Measurements from ENCODE around the gene POLK. TPM values are rescaled to one million over a fixed set of nuclear protein-coding genes. Genes with fewer than 3 reads are reported as not detected.
A peak's percentile ranks its signal among the peaks of the same experiment; 100 is the strongest.

The POLK gene
- total and polyA plus RNA-seq, 2 of the 4 experiments (the other 2 are of a cell fraction), result 10.4 to 24.4 TPM

GRCh38 chr5:75600535-75600934, 88.8 kb downstream of the POLK start:
- Histone ChIP-seq H2AK9ac (replicated peaks; ENCODE audit: low read depth, low read length, poor library complexity) (no peak overlapping the region), H3K9me3 (ENCODE audit: control insufficient read depth, insufficient read depth, low read length) (no peaks in the 10 kb centered on the region), H3K23ac (ENCODE audit: low read depth, low read length) (no peak overlapping the region), H3K4ac (ENCODE audit: low read depth, low read length) (peak overlapping the region; percentile 64; the same call in 1 of the 2 replicates), H2BK120ac (ENCODE audit: low read depth, low read length) (no peak overlapping the region), H3K36me3 (ENCODE audit: control insufficient read depth, insufficient read depth, low read length) (peaks cover 2% of the 10 kb centered on the region), H3K9ac (ENCODE audit: low read depth, low read length) (no peak overlapping the region), H4K5ac (ENCODE audit: low read depth, low read length) (no peak overlapping the region), H4K91ac (ENCODE audit: insufficient read depth, low read depth, low read length) (no peak overlapping the region), H3K4me1 (ENCODE audit: control insufficient read depth, insufficient read depth, low read length) (peaks cover 13% of the 10 kb centered on the region), H3K4me3 (ENCODE audit: insufficient read depth, low read depth, low read length) (no peak overlapping the region), H3K9me1 (ENCODE audit: insufficient read depth, low read length) (0 out of 2 replicates have a peak, but pooled peaks cover 6% of the 10 kb centered on the region), H4K8ac (ENCODE audit: low read depth in 2 of 2, low read length in 2 of 2) (no peak overlapping the region; a peak in 1 of 4 replicates), H3K79me1 (ENCODE audit: low read depth in 1 of 2, low read length in 2 of 2) (peaks cover 4 to 15% of the 10 kb centered on the region in 2 experiments; a peak in 2 of 4 replicates), H3K27ac (ENCODE audit: insufficient read depth, low read length) (no peak overlapping the region), H3K56ac (ENCODE audit: extremely low read depth, insufficient read depth, low read length) (no peak overlapping the region), H2BK20ac (ENCODE audit: low read depth, low read length) (no peak overlapping the region), H4K20me1 (ENCODE audit: insufficient read depth, low read length) (no peaks in the 10 kb centered on the region), H2BK5ac (ENCODE audit: low read depth, low read length, poor library complexity, severe bottlenecking) (peak overlapping the region; percentile 50), H3K18ac (ENCODE audit: low read depth, low read length) (no peak overlapping the region), H3K27me3 (ENCODE audit: control insufficient read depth, insufficient read depth, low read length) (no peaks in the 10 kb centered on the region), H2AFZ (replicated peaks; ENCODE audit: low read length, poor library complexity) (no peak overlapping the region), H3K4me2 (ENCODE audit: low read depth, low read length) (no peak overlapping the region), H2AK5ac (ENCODE audit: low read depth, low read length) (no peak overlapping the region), H3K14ac (replicated peaks; ENCODE audit: low read depth, low read length) (no peak overlapping the region), H2BK15ac (ENCODE audit: low read depth, low read length) (no peak overlapping the region)
- intact Hi-C loops (cut with micrococcal nuclease) (loop anchor here (5.0 to 10.0 kb wide), 2 partner anchors 82 to 366 kb away; partner anchors contain the start of gene ANKRD31), in situ Hi-C loops (cut with MboI; ENCODE audit: low sequenced_read_pairs) (no loop called here), dilution Hi-C loops (cut with HindIII; ENCODE audit: low sequenced_read_pairs, unreplicated experiment) (no loop called here)
- no peak for TF ChIP-seq NFE2L2 (IDR thresholded peaks at IDR 0.05; ENCODE audit: low read depth, low read length)
- no peak for TF ChIP-seq MAFK (IDR thresholded peaks at IDR 0.05; ENCODE audit: low read depth, low read length)
- no peak for TF ChIP-seq POLR2A (IDR thresholded peaks at IDR 0.05; ENCODE audit: low read depth, low read length)
- TF ChIP-seq CHD1 (IDR thresholded peaks at IDR 0.05; ENCODE audit: low read depth, low read length), result no peak
- TF ChIP-seq CTCF (conservative IDR thresholded peaks at IDR 0.05; ENCODE audit: low read depth, low read length), result no peak
- TF ChIP-seq RCOR1 (IDR thresholded peaks at IDR 0.05; ENCODE audit: insufficient replicate concordance, low read length), result no peak
- TF ChIP-seq RAD21 (IDR thresholded peaks at IDR 0.05; ENCODE audit: low read length), result no peak
- TF ChIP-seq ELK1 (IDR thresholded peaks at IDR 0.05; ENCODE audit: borderline replicate concordance, low read depth, low read length), result no peak
- TF ChIP-seq FOS (IDR thresholded peaks at IDR 0.05; ENCODE audit: low read depth, low read length), result no peak
- no peak for TF ChIP-seq MXI1 (IDR thresholded peaks at IDR 0.05; ENCODE audit: borderline replicate concordance, low read depth, low read length)
- no peak for TF ChIP-seq CEBPB (IDR thresholded peaks at IDR 0.05; ENCODE audit: low read depth, low read length)
- no peak for TF ChIP-seq RFX5 (IDR thresholded peaks at IDR 0.05; ENCODE audit: low read depth, low read length)
- TF ChIP-seq BHLHE40 (IDR thresholded peaks at IDR 0.05; ENCODE audit: low read depth, low read length), result no peak
- TF ChIP-seq MAZ (IDR thresholded peaks at IDR 0.05; ENCODE audit: borderline replicate concordance, low read depth, low read length), result no peak
- no peak for TF ChIP-seq SMC3 (IDR thresholded peaks at IDR 0.05; ENCODE audit: low read depth, low read length)
- CTCF ChIA-PET, result interaction anchor here (0.6 kb wide), 1 partner anchor 18 kb away, joined by 3 read pairs; no protein-coding TSS in a partner anchor
- DNase-seq (no peak), ATAC-seq (ENCODE audit: low read depth) (no peak)
- BruUV-seq (replicated peaks), result no TSS peak
- POLR2A ChIA-PET (ENCODE audit: unreplicated experiment), result interaction anchor here (0.6 kb wide), 1 partner anchor 19 kb away, joined by 8 read pairs; no protein-coding TSS in a partner anchor
